Body of pancreas (tissue), 4 donors: ENCODE data around the gene C15orf40.

Source experiments
- CTCF ChIP-seq, 7 experiments: fragments of 450-650 bp in 4 of 7; fragments of 200-600 bp in 3 of 7; sonication (generic) in 3 of 7; IDR thresholded peaks; one replicate each; pipeline ENCODE4 v1.5.1; 2016 to 2019; ENCODE audit warnings: antibody characterized with exemption in 7 of 7
- POLR2A ChIP-seq, 3 donors: fragments of 450-650 bp; IDR thresholded peaks; one replicate each; pipeline ENCODE4 v1.6.1; 2016; ENCODE audit warnings: antibody characterized with exemption in 3 of 3, mild to moderate bottlenecking in 2 of 3

GRCh38 chr15:82995938-82996337, 15.5 kb downstream of the C15orf40 start:
- TF ChIP-seq POLR2A (IDR thresholded peaks at IDR 0.05) = no peak
- no peak for TF ChIP-seq CTCF (IDR thresholded peaks at IDR 0.05)
